GM18511 (cell line): ENCODE data around the gene MCTP2.
A peak's percentile ranks its signal among the peaks of the same experiment; 100 is the strongest.

Experiments
- ATAC-seq: cut with Tn5 transposase; IDR thresholded peaks from one replicate; pipeline ENCODE4 v1.9.1; 2021; ENCODE audit warnings: mild to moderate bottlenecking, moderate library complexity; ENCODE audit not compliant: unreplicated experiment

MCTP2 gene

DNA sequence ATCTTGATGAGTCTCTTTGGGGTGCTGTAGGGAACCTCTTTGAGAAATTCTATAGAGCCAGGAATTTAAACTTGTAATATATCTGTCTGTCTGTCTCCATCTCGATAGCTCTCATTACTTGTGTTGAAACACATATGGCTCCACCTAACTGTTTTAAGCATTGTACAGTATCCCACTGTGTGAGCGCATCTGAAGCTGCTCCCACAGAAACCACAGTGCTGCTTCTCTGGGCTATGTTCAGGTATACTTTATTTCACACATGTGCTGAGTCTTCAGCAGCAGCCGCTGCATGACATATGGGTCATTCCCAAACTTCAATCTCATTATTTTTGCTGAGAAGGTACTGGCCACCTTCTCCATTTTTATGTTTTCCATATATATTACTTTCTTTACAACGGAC is 63.9 kb downstream of the MCTP2 start:
- no peak for ATAC-seq

DNA sequence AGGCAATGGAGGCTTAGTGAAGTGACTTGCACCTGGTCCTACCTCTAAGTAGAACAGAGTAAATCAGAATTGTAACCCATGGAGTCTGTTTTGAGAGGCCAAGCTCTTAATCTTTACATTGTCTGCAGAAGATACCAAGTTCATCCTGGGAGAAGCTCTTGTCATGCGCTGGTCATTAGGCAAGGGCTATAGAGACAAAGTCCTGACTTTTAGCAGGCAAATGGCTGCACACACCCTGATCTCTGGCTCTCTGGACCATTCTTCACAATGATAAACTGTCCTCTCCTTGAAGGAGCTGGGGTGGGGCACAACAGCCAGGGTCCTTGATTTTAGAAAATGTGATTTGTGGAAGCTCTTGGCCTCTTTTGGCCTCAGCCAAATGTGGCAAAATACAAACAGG is 65.4 kb downstream of the MCTP2 start:
- ATAC-seq = no peak

GRCh38 chr15:94297558-94297957 is 66.2 kb downstream of the MCTP2 start:
- ATAC-seq = peak; percentile 78

GRCh38 chr15:94298364-94298763 is 67.0 kb downstream of the MCTP2 start:
- no peak for ATAC-seq

DNA sequence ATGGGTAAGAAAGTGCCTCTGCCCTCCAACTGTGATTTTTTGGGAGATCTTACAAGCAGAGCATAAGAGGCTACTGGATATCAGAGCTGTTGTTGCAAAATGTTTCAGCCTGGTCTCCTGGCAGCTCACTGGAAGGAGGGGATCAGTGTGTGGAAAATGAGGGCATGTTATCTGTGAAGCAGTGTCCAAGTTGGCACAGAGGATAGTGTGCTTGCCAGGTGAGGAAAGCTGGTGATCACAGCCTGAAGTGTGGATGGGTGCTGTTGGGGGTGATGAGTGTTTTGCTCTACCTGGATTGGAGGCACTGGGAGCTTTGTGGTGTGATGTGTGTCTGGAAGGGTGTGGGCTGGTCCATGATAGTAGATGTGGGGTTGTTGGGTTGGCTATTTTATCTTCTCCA is 69.3 kb downstream of the MCTP2 start:
- ATAC-seq = no peak

DNA sequence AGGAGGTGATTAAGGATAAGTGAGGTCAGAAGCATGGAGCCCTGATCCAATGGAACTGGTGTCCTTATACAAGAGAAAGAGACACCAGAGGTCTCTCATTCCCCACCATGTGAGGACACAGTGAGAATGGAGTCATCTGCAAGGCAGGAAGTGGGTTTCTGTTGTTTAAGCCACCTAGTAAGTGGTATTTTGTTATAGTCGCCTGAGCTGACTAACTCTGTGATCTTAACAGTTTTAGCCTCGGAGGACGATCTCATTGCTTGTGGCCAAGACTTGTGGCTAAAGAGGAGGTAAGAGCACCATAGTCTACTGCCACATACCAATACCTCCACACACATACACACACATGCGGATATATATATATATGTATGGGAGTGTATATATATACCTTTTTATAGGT is 73.8 kb downstream of the MCTP2 start:
- ATAC-seq = peak; percentile 46

GRCh38 chr15:94306700-94307650 is 75.6 kb downstream of the MCTP2 start:
- peak; percentile 91 for ATAC-seq

DNA sequence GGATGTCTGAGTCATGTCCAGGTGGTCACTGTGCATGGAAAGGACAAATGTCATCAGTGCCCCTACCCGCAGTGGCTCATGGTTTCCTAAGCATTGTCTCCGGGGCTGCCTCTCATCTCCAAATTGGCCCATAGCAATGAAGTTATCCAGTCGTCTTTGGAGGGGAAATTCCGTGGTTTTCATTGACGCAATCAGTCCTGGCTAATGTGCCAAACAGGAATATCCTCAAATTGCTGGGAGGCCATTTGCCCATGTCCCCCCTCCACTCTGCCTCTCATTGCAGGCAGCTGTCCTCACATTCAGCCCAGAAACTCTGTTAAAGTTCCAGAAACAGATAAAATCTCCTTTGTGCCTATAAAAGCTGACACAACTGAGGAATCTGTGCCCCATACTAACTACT is 81.6 kb downstream of the MCTP2 start:
- no peak for ATAC-seq

DNA sequence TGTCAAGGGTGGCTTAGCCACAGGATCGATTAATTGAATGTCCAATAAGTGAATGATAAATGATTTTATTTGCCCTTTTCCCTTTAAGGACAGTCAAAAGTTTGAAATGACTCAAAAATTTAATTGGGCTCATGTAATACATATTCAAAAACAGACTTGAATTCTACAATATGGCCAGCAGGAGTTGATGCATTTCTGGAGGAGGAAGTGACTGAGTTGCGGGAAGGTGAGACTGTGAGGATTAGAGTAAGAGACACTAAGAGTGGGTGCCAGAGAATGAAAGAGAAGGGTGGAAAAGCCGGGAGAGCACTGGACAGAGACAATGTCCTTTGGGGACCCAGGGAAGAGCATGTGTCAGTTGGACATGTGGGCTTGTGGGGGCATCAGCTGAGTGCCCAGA is 83.3 kb downstream of the MCTP2 start:
- no peak for ATAC-seq

DNA sequence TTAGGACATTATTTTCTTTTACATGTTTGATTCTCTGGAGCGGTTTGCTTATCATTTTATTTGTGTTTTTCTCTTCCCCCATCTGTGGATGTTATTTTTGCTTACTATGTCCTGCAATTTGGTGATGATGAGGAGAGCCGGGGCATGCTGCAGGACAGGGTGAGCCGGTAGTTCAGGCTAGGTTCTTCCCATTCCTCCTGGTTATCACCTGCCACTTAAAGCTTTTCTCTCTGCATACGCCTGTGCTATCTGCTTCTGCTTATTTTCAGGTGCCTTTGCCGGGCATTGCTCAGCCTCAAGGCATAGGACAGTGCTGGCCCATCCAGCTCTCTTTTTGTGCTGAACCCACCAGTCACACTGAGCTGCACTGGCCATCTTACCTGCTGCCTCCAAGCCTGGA is 85.8 kb downstream of the MCTP2 start:
- no peak for ATAC-seq

GRCh38 chr15:94322141-94322540 is 90.8 kb downstream of the MCTP2 start:
- ATAC-seq = no peak

GRCh38 chr15:94323076-94323475 is 91.7 kb downstream of the MCTP2 start:
- no peak for ATAC-seq

DNA sequence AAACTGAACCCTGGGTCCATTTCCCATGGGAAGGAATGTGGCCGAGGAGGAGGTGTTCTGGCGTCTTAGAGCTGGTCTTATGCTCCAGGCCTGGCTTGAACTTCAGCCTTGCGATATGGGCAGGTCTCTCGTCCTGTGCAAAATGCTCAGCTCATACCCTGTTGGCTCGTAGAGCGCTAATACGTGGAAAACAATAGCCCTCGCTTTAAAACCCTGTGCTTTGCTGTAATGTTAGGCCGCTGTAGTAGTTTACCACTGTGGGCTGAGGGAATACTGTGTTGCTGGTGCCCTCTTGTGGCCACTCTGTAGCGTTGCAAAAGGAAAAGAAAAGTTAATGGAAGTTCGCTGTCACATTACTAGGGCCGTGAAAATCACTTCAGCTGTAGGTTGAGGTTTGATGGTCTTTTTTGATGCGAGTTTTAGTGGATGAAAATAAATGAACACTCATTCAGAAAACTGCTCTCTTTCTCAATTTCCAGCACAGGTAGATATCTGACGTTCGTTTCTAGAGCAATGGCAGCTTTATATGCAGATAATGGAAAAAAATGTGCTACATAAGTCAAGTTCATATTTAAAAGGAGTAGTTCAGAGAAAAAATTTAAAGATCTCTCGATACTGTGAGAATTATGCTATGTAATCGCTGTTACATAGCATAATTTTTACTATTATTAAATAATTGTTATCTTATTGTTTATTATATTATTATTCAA is 92.9 kb downstream of the MCTP2 start:
- ATAC-seq = peak; percentile 89

DNA sequence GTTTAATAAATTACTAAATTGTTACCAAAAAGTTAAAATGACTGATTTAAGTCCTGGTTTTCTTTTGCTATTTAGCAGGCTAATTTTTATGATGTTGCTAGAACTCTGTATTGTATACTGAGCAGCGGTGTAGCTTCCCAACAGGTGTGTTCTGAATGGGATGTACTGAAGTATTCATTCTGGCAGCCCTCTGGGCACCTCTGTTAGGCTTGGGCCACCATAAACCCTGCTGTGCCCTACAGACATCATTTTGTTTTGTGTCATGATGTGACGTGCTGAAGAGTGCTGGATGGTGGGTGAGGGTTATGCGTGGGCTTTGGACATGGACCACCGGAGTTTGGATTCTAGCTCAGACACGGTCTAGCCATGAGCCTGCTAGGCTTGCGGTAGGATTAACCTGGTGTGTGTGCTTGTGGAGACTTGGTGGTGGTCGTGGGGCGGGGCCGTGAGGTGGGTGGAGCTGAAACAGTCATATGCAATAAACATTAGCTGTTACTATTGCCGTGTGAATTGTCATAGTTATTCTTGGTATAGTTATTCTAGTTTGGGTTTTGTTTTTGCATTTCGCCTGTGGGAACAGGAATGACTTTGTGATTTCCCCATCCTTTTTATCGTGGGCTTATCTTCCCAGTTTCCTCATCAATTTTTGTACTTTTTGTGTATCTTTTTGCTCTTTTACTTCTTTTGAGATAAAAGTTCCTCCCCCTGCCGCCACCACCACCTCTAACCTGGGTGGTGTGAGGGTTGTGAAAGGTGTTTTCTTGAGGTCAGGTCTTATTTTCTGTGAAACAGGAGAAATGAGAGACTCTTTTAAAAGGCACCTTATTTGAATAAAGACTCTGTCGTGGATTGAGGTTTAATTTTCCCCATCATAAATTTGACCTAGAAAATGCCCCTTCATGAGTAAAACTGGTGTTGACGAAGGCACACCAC is 93.7 kb downstream of the MCTP2 start:
- no peak for ATAC-seq

GRCh38 chr15:94327356-94327936 is 96.1 kb downstream of the MCTP2 start:
- no peak for ATAC-seq

DNA sequence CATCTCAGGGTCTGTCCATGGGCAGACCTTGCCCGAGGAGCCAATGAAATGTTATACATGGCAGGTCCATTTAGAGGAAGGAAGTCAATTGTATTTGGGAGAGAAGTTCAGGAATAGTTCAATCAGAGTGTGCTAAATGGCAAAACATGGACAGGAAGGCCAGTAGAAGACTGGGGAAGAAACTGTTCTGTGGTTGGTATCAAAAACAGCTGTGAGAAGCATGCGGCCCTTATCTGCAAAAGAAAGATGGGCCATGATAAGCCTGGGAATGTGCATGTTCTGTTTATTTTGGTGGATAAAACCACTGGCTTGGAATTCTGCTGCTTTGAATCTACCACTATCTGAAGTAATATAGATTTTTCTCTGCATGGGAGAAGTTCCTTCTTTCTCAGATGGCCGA is 100.4 kb downstream of the MCTP2 start:
- ATAC-seq = no peak

GRCh38 chr15:94335616-94336015 is 104.3 kb downstream of the MCTP2 start:
- no peak for ATAC-seq

- no peak for ATAC-seq
These were observed 105.6 kb downstream of the MCTP2 start for GRCh38 chr15:94336817-94337467.

DNA sequence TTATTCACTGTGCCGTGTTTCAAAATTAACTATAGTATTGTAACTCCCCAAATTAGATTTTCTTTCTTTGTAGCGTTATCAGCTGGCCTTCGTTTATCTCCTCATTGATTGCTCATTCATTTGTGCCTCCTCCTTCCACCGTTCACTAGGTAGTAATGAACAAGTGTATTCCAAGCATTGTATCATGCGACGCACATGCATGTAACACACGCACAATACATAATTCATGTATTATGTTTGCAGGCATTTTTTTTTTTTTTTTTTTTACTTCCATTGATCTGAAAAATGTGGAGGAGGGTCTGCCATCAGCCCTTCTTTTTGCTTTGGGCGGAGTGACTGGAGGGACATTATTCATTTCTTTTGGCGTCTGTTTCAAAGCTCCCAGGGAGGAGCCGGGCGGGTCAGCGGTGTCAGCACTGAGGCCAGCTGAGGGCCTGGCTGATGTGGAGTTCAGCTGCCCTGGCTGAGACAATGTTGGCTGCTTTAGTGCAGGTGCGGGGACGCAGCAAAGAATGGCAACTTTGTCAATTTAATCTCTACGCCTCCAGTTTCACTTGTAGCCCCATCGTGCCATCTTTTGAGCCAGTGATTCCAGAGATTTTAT is 107.0 kb downstream of the MCTP2 start:
- ATAC-seq = no peak

DNA sequence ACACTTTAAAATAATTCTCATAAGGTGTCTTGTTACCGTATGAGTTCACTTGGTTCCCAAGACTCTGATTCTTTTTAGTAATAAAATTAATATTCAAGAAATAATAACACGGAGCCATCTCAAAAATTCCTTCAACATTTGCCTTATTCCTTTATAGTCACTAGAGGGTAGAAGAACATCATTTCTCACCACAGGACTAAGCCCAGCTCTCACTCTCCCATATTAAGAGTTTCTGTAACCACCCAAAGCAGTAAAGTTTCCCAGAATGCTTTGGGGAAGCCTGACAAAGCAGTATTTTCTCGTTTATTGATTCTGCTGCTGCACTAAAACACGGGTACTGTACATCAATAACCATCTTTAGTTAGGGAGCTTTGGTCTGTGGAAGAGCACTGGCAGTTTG is 114.9 kb downstream of the MCTP2 start:
- no peak for ATAC-seq
